Right lobe of liver (tissue), 6 donors: ENCODE results near the gene ITCH. TPM values are rescaled to one million over a fixed set of nuclear protein-coding genes. Genes with fewer than 3 reads are reported as not detected.

Experiments used
- ATAC-seq, 4 donors: fragments of 200-7000 bp; cut with Tn5 transposase; one replicate each; pipeline ENCODE4 v1.9.1; 2020; ENCODE audit warnings: mild to moderate bottlenecking in 4 of 4, moderate library complexity in 4 of 4
- DNase-seq, 3 donors: peaks; one replicate each; pipeline ENCODE4 v3.0.0-alpha.2; 2020
- H3K27ac ChIP-seq, 3 donors: fragments of 200-600 bp; one replicate each; pipeline ENCODE4 v1.8.0; 2022
- H3K27me3 ChIP-seq, 2 donors: fragments of 200-600 bp; one replicate each; pipeline ENCODE4 v1.8.0; 2022
- H3K36me3 ChIP-seq, 4 donors: fragments of 200-600 bp; sonication (generic) in 1 of 4; one replicate each; pipeline versions ENCODE4 v1.5.1 to v1.8.0; 2017 to 2022; ENCODE audit warnings: control low read depth in 1 of 4
- H3K4me1 ChIP-seq, 4 donors: fragments of 200-600 bp; sonication (generic) in 1 of 4; one replicate each; pipeline versions ENCODE4 v1.5.1 to v1.8.0; 2017 to 2022; ENCODE audit warnings: control low read depth in 1 of 4
- H3K4me3 ChIP-seq, 3 donors: fragments of 200-600 bp; one replicate each; pipeline ENCODE4 v1.8.0; 2022
- H3K9me3 ChIP-seq, 4 donors: fragments of 200-600 bp; sonication (generic) in 1 of 4; one replicate each; pipeline versions ENCODE4 v1.5.1 to v1.8.0; 2017 to 2022; ENCODE audit warnings: control low read depth in 1 of 4
- CTCF ChIP-seq, 4 donors: fragments of 200-600 bp in 3 of 4; fragments of 450-650 bp in 1 of 4; IDR thresholded peaks; one replicate each; pipeline versions ENCODE4 v1.5.1 to v1.8.0; 2016 to 2022; ENCODE audit warnings: antibody characterized with exemption in 4 of 4, mild to moderate bottlenecking in 2 of 4
- POLR2A ChIP-seq: fragments of 450-650 bp; IDR thresholded peaks from one replicate; pipeline ENCODE4 v1.6.1; 2017; ENCODE audit warnings: antibody characterized with exemption, mild to moderate bottlenecking
- WGBS: methylation state at CpG from one replicate; pipeline ENCODE4 v1.1.6; 2018; ENCODE audit warnings: low coverage, low lambda C conversion rate; ENCODE audit not compliant: insufficient coverage; ENCODE audit errors: missing lambda C conversion rate; 5-methylcytosine and 5-hydroxymethylcytosine counted together
- intact Hi-C, 2 donors: fragments of 100-400 bp; cut with DNase I; formaldehyde crosslinking; loops; one replicate each; pipeline versions ENCODE4 v1.11.2 to v1.14.1; 2022
- total RNA-seq, 6 experiments: library from RNA; depleted of rRNA in 2 of 6; stranded (reverse); fragments of >200 nt in 2 of 6; fragmentation: NEBNext Ultra II Directional in 3 of 6; extraction: Animal tissue kit (Norgen Biotek cat#: 25700) in 3 of 6; gene quantifications; one replicate each; pipeline versions ENCODE4 v1.1.0 to v1.2.4, GENCODE V29; 2016 to 2023
- donor health status: DM: no; HTN: yes; CAD: no.
- donor health status: DM: no; HTN: no; CAD: no.
- donor health status: DM: no; HTN: no; CAD: no.
- donor health status: DM: no; HTN: yes; CAD: no.
- donor health status: DM: no; HTN: yes; CAD: no.

The ITCH gene
- total RNA-seq, 6 experiments from 2014 or later: 32.8 to 71.4 (median 44.1) TPM

GRCh38 chr20:34445177-34446065, 82.3 kb downstream of the ITCH start:
- Histone ChIP-seq H3K27ac (no peak overlapping the region), H3K36me3 (peaks cover 8 to 95% (median 44%) of the 10 kb centered on the region in 4 donors), H3K4me3 (no peak overlapping the region), H3K27me3 (no peaks in the 10 kb centered on the region), H3K4me1 (no peaks in the 10 kb centered on the region), H3K9me3 (no peaks in the 10 kb centered on the region)
- intact Hi-C loops: no loop called here
- ATAC-seq (no peak), DNase-seq (no peak)
- no peak for TF ChIP-seq CTCF (IDR thresholded peaks at IDR 0.05)
- TF ChIP-seq POLR2A: no peak
- 81% methylated on average over 7 of the region's 7 CpGs for WGBS

- Histone ChIP-seq H3K4me1 (no peaks in the 10 kb centered on the region), H3K9me3 (no peaks in the 10 kb centered on the region), H3K27me3 (no peaks in the 10 kb centered on the region), H3K36me3 (peaks cover 8 to 93% (median 44%) of the 10 kb centered on the region in 4 donors), H3K27ac (no peak overlapping the region), H3K4me3 (no peak overlapping the region)
- no peak for ATAC-seq
- DNase-seq: no peak
- intact Hi-C loops: no loop called here
- 40% methylated on average over 1 of the region's 1 CpG for WGBS
- TF ChIP-seq POLR2A (no peak), CTCF (IDR thresholded peaks at IDR 0.05) (no peak)
These were observed 85.4 kb downstream of the ITCH start for GRCh38 chr20:34448517-34448916.

- ATAC-seq (no peak), DNase-seq (no peak)
- Histone ChIP-seq H3K36me3 (peaks cover 8 to 80% (median 37%) of the 10 kb centered on the region in 4 donors), H3K27me3 (no peaks in the 10 kb centered on the region), H3K4me3 (no peak overlapping the region), H3K27ac (no peak overlapping the region), H3K4me1 (no peaks in the 10 kb centered on the region), H3K9me3 (no peaks in the 10 kb centered on the region)
- intact Hi-C loops: no loop called here
- no peak for TF ChIP-seq CTCF (IDR thresholded peaks at IDR 0.05)
- 78% methylated on average over 4 of the region's 4 CpGs for WGBS
These were observed 86.9 kb downstream of the ITCH start for GRCh38 chr20:34449674-34450592.

- Histone ChIP-seq H3K27ac (no peak overlapping the region), H3K4me3 (no peak overlapping the region), H3K36me3 (peaks cover 8 to 69% (median 39%) of the 10 kb centered on the region in 4 donors), H3K27me3 (no peaks in the 10 kb centered on the region), H3K4me1 (no peaks in the 10 kb centered on the region), H3K9me3 (no peaks in the 10 kb centered on the region)
- ATAC-seq (no peak), DNase-seq (no peak)
- no peak for TF ChIP-seq POLR2A
- TF ChIP-seq CTCF (IDR thresholded peaks at IDR 0.05): no peak
- intact Hi-C loops: no loop called here
- 88% methylated on average over 2 of the region's 2 CpGs for WGBS
These were observed 89.4 kb downstream of the ITCH start for GRCh38 chr20:34452281-34452982.
